Neural progenitor cell (in vitro differentiated cells): ENCODE results near the gene TIPARP. TPM values are rescaled to one million over a fixed set of nuclear protein-coding genes. Genes with fewer than 3 reads are reported as not detected.

ENCODE experiments used
- DNase-seq: peaks from one replicate; pipeline ENCODE4 v3.0.0-alpha.2; 2016; ENCODE audit warnings: low spot score
- H2AFZ ChIP-seq: fragments of 200-600 bp; sonication (generic); replicated peaks from 2 replicates; pipeline ENCODE4 v1.6.1; 2016; ENCODE audit warnings: antibody characterized with exemption
- H3F3A ChIP-seq: fragments of 200-600 bp; sonication (generic); 2 replicates; pipeline ENCODE4 v1.6.1; 2016; ENCODE audit warnings: antibody characterized with exemption, low read depth
- H3K27ac ChIP-seq: fragments of 200-600 bp; sonication (generic); 2 replicates; pipeline ENCODE4 v1.5.1; 2016; ENCODE audit warnings: mild to moderate bottlenecking
- H3K27me3 ChIP-seq: fragments of 200-600 bp; sonication (generic); 2 replicates; pipeline ENCODE4 v1.6.1; 2016; ENCODE audit warnings: mild to moderate bottlenecking, moderate library complexity
- H3K36me3 ChIP-seq: fragments of 200-600 bp; sonication (generic); 2 replicates; pipeline ENCODE4 v1.5.1; 2016
- H3K4me1 ChIP-seq: fragments of 200-600 bp; sonication (generic); 2 replicates; pipeline ENCODE4 v1.6.1; 2016; ENCODE audit warnings: mixed run types
- H3K4me2 ChIP-seq: fragments of 200-600 bp; sonication (generic); 2 replicates; pipeline ENCODE4 v1.6.1; 2016
- H3K4me3 ChIP-seq: fragments of 200-600 bp; sonication (generic); 2 replicates; pipeline ENCODE4 v1.5.1; 2016
- H3K79me2 ChIP-seq: fragments of 200-600 bp; sonication (generic); 2 replicates; pipeline ENCODE4 v1.6.1; 2016; ENCODE audit warnings: low read depth
- H3K9ac ChIP-seq: fragments of 200-600 bp; sonication (generic); 2 replicates; pipeline ENCODE4 v1.6.1; 2016
- H3K9me3 ChIP-seq: fragments of 200-600 bp; sonication (generic); 2 replicates; pipeline ENCODE4 v1.5.1; 2016; ENCODE audit warnings: low read depth
- H4K20me1 ChIP-seq: fragments of 200-600 bp; sonication (generic); 2 replicates; pipeline ENCODE4 v1.6.1; 2016; ENCODE audit warnings: low read depth
- H3K27ac Mint-ChIP-seq: 3 replicates; pipeline ENCODE4 v1.8.0; 2021; ENCODE audit warnings: mixed read lengths
- H3K27me3 Mint-ChIP-seq: 2 replicates; pipeline ENCODE4 v1.8.0; 2022; ENCODE audit warnings: low read depth, mild to moderate bottlenecking, inconsistent platforms, moderate library complexity, mixed read lengths; ENCODE audit not compliant: insufficient read depth
- H3K36me3 Mint-ChIP-seq: 3 replicates; pipeline ENCODE4 v1.8.0; 2021; ENCODE audit warnings: mixed read lengths
- H3K4me1 Mint-ChIP-seq: 3 replicates; pipeline ENCODE4 v1.8.0; 2021; ENCODE audit warnings: mixed read lengths
- H3K4me3 Mint-ChIP-seq: 3 replicates; pipeline ENCODE4 v1.8.0; 2021; ENCODE audit warnings: mild to moderate bottlenecking, moderate library complexity, mixed read lengths
- H3K9me3 Mint-ChIP-seq: 3 replicates; pipeline ENCODE4 v1.8.0; 2020; ENCODE audit warnings: mixed read lengths
- EZH2 ChIP-seq: fragments of 200-600 bp; sonication (generic); IDR thresholded peaks from 2 replicates; pipeline ENCODE4 v1.6.1; 2017; ENCODE audit warnings: antibody characterized with exemption, mild to moderate bottlenecking, moderate library complexity
- EZH2phosphoT487 ChIP-seq: fragments of 200-600 bp; sonication (generic); IDR thresholded peaks from 2 replicates; pipeline ENCODE4 v1.6.1; 2017; ENCODE audit warnings: antibody characterized with exemption
- total RNA-seq: library from RNA; depleted of rRNA; stranded (reverse); fragments of >200 nt; gene quantifications from 2 replicates; pipeline ENCODE4 v1.2.3, GENCODE V29; 2015; ENCODE audit warnings: low replicate concordance
- TF ChIP-seq, protein P1 (sequence below): fragments of 200-600 bp; sonication (generic); IDR thresholded peaks from 2 replicates; pipeline ENCODE4 v1.5.1; 2017; ENCODE audit warnings: antibody characterized with exemption, mild to moderate bottlenecking

The TIPARP gene
- total RNA-seq, 1 donor from 2014 or later, result 13.5 TPM

DNA sequence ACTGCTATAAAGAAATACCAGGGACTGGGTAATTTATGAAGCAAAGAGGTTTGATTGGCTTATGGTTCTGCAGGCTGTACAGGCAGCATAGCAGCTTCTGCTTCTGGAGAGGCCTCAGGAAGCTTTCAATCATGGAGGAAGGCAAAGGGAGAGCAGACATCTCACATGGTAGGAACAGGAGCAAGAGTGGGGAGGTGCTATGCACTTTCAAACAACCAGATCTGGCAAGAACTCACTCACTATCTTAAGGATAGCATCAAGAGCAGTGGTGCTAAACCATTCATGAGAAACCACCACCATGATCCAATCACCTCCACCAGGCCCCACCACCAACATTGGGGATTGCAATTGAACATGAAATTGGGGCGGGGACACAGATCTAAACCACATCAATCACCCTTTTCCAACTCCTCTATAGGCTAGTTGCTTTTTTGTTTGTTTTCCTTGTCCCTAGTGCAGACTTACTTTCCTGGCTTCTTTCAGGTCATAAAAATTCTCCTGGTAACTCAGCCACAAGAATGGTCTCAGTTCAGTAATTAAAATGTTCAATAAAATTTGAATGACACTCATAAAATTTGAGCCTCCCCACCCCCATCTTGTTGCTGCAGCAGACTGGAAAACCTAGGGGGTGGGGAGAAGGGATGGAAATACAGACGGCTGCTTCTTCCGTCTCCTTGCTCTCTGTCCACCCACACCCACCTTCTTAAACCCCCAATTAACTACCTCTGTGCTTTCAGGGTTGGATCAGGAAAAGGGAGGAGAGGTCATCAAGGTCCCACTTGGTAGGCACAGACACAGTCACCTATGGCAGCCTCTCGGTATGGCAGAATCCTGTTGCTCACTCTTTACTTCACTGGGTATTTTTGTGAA is 16.3 kb upstream of the TIPARP start:
- Histone ChIP-seq H3K4me3 (no peak overlapping the region), H3K27ac (no peak overlapping the region), H3F3A (no peaks in the 10 kb centered on the region), H3K36me3 (no peaks in the 10 kb centered on the region), H3K9me3 (no peaks in the 10 kb centered on the region), H3K27me3 (no peaks in the 10 kb centered on the region), H3K4me2 (no peak overlapping the region), H3K9ac (no peak overlapping the region), H2AFZ (no peak overlapping the region), H4K20me1 (no peaks in the 10 kb centered on the region), H3K4me1 (no peaks in the 10 kb centered on the region), H3K79me2 (no peaks in the 10 kb centered on the region)
- H3K27ac Mint-ChIP-seq, result no peak overlapping the region
- no peaks in the 10 kb centered on the region for H3K27me3 Mint-ChIP-seq
- H3K4me1 Mint-ChIP-seq, result no peaks in the 10 kb centered on the region
- H3K36me3 Mint-ChIP-seq, result no peaks in the 10 kb centered on the region
- no peak for DNase-seq
- TF ChIP-seq, protein P1, sequence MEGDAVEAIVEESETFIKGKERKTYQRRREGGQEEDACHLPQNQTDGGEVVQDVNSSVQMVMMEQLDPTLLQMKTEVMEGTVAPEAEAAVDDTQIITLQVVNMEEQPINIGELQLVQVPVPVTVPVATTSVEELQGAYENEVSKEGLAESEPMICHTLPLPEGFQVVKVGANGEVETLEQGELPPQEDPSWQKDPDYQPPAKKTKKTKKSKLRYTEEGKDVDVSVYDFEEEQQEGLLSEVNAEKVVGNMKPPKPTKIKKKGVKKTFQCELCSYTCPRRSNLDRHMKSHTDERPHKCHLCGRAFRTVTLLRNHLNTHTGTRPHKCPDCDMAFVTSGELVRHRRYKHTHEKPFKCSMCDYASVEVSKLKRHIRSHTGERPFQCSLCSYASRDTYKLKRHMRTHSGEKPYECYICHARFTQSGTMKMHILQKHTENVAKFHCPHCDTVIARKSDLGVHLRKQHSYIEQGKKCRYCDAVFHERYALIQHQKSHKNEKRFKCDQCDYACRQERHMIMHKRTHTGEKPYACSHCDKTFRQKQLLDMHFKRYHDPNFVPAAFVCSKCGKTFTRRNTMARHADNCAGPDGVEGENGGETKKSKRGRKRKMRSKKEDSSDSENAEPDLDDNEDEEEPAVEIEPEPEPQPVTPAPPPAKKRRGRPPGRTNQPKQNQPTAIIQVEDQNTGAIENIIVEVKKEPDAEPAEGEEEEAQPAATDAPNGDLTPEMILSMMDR, result no peak
- TF ChIP-seq EZH2 (no peak), EZH2phosphoT487 (no peak)
- no peak overlapping the region for H3K4me3 Mint-ChIP-seq
- H3K9me3 Mint-ChIP-seq, result no peaks in the 10 kb centered on the region

DNA sequence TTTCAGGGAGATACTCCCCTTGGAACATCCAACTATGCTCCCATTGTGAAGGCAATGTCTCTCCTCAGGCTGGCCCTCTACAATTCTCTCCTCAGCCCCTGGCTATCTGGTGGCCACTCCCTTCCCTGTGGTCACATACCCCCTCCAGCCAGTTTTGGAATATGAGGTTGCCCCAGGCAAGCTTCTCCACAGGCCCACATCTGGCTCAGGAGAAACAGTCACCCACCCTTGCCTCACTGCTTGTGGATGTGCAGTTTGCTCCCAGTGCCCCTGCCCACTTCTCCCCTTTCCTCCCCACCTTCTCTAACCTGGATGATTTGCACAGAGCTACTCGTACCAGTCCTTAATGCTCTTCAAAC is 15.7 kb upstream of the TIPARP start:
- TF ChIP-seq, protein P1, result no peak
- TF ChIP-seq EZH2 (no peak), EZH2phosphoT487 (no peak)
- H3K4me3 Mint-ChIP-seq, result no peak overlapping the region
- Histone ChIP-seq H4K20me1 (no peaks in the 10 kb centered on the region), H3K9me3 (no peaks in the 10 kb centered on the region), H3K79me2 (no peaks in the 10 kb centered on the region), H3F3A (no peaks in the 10 kb centered on the region), H3K27ac (no peak overlapping the region), H3K4me3 (no peak overlapping the region), H3K4me2 (no peak overlapping the region), H3K4me1 (no peaks in the 10 kb centered on the region), H3K27me3 (no peaks in the 10 kb centered on the region), H3K9ac (no peak overlapping the region), H3K36me3 (no peaks in the 10 kb centered on the region), H2AFZ (no peak overlapping the region)
- no peaks in the 10 kb centered on the region for H3K4me1 Mint-ChIP-seq
- no peak for DNase-seq
- no peaks in the 10 kb centered on the region for H3K27me3 Mint-ChIP-seq
- H3K36me3 Mint-ChIP-seq, result no peaks in the 10 kb centered on the region
- H3K27ac Mint-ChIP-seq, result no peak overlapping the region
- no peaks in the 10 kb centered on the region for H3K9me3 Mint-ChIP-seq

DNA sequence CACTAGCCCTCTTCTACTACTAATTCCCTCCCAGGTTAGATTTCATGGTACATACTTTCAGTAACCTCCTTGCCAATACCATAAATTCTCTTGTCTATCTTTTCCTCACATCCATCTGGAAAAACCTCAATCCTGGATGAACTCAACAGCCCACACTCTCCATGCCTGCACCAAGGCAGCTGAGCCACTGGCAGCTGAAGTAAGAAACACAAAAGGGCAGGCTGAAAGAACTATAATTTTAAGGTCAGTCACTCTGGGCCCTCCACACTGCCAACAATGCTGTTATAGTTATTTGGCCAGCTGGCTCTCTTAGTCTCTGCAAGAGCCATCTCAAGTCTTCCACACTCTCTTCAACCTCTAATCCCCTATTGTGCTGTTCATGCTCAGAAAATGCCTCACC is 15.1 kb upstream of the TIPARP start:
- Histone ChIP-seq H3K79me2 (no peaks in the 10 kb centered on the region), H3K9me3 (no peaks in the 10 kb centered on the region), H2AFZ (no peak overlapping the region), H3K4me2 (no peak overlapping the region), H3K4me3 (no peak overlapping the region), H3K27ac (no peak overlapping the region), H3K27me3 (no peaks in the 10 kb centered on the region), H3F3A (no peaks in the 10 kb centered on the region), H3K4me1 (no peaks in the 10 kb centered on the region), H3K36me3 (no peaks in the 10 kb centered on the region), H4K20me1 (no peaks in the 10 kb centered on the region), H3K9ac (no peak overlapping the region)
- no peaks in the 10 kb centered on the region for H3K27me3 Mint-ChIP-seq
- no peak for DNase-seq
- H3K4me3 Mint-ChIP-seq, result no peak overlapping the region
- H3K9me3 Mint-ChIP-seq, result no peaks in the 10 kb centered on the region
- no peaks in the 10 kb centered on the region for H3K4me1 Mint-ChIP-seq
- peak overlapping the region; percentile 13 for H3K27ac Mint-ChIP-seq
- no peak for TF ChIP-seq EZH2phosphoT487
- TF ChIP-seq EZH2, result no peak
- TF ChIP-seq, protein P1, result no peak
- no peaks in the 10 kb centered on the region for H3K36me3 Mint-ChIP-seq
